AG09319 (cell line): ENCODE data around the gene COX14.
"Not testable (repeated sequence)": the region's sequence is repeated elsewhere in the genome, so short reads cannot be mapped to it uniquely, and the experiment has no call there.

ENCODE experiments used
- DNase-seq: peaks from one replicate; pipeline ENCODE4 v3.0.0-alpha.2; 2010; ENCODE audit warnings: low read depth; ENCODE audit errors: extremely low read depth
- TF ChIP-seq, protein P1 (sequence below): IDR thresholded peaks from 2 replicates; pipeline ENCODE4 v1.5.1; 2011; ENCODE audit warnings: low read depth, mild to moderate bottlenecking, inconsistent platforms, low read length, moderate library complexity

COX14 gene

DNA sequence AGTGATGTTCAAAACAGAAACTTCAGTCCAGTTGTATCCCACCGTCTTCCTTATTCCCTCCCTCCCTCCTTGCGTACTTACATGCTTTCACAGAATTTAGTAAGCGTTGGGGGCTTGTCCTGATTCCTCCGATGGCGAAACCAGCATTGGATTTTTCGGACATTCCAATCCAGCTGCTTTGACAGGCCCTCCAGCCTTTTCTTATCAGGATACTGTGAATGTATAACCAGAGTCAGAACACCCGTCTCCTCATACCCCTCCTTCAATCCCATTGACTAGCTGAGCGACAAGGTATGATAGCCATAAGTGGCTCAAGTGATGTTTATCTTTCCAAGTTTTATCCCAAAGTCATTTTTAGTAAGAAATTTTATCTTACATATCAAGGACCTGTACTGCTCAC lies 31.0 kb downstream of the COX14 start:
- TF ChIP-seq, protein P1, sequence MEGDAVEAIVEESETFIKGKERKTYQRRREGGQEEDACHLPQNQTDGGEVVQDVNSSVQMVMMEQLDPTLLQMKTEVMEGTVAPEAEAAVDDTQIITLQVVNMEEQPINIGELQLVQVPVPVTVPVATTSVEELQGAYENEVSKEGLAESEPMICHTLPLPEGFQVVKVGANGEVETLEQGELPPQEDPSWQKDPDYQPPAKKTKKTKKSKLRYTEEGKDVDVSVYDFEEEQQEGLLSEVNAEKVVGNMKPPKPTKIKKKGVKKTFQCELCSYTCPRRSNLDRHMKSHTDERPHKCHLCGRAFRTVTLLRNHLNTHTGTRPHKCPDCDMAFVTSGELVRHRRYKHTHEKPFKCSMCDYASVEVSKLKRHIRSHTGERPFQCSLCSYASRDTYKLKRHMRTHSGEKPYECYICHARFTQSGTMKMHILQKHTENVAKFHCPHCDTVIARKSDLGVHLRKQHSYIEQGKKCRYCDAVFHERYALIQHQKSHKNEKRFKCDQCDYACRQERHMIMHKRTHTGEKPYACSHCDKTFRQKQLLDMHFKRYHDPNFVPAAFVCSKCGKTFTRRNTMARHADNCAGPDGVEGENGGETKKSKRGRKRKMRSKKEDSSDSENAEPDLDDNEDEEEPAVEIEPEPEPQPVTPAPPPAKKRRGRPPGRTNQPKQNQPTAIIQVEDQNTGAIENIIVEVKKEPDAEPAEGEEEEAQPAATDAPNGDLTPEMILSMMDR = no peak
- no peak for DNase-seq

DNA sequence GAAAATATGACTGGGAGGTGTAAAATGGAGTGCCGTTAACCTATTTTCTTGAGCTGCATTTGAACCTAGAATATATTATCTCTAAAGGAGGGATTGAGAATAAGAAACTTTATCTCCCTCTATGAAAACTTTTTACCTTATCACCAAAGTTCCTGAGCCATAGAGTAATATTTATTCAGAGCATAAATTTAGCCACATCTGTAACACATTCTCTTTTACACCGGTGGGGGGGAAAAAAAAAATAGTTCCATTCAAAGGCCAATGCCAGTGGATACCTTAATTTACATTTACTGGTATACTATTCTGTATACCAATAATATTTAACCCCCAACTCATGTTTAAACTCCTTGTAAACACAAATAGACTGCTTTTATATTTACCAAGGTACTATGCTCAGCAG lies 33.4 kb downstream of the COX14 start:
- TF ChIP-seq, protein P1 = no peak
- no peak for DNase-seq

DNA sequence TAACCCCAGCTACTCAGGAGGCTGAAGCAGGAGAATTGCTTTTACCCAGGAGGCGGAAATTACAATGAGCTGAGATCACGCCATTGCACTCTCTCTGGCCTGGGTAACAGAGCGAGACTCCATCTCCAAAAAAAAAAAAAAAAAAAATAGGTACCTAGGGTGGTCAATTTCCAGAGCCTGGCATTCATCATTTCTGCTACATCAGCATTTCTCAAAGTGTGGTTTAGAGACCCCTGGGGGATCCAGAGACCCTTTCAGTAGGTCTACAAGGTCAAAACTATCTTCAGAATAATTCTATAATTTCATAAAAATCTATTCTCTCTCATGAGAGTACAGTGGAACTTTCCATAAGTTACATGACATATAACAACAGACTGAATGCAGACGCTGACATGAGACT lies 35.2 kb downstream of the COX14 start:
- TF ChIP-seq, protein P1 = no peak
- DNase-seq = no peak

DNA sequence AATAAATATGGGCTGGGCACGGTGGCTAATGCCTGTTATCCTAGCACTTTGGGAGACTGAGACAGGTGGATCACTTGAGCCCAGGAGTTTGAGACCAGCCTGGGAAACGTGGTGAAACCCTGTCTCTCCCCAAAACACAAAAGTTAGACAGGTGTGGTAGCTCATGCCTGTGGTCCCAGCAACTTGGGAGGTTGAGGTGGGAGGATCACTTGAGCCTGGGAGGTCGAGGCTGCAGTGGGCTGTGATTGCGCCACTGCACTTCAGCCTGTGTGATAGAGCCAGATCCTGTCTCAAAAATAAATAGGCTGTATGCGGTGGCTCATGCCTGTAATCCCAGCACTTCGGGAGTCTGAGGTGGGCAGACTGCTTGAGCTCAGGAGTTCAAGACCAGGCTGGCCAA lies 36.0 kb downstream of the COX14 start:
- DNase-seq = not testable (repeated sequence)

DNA sequence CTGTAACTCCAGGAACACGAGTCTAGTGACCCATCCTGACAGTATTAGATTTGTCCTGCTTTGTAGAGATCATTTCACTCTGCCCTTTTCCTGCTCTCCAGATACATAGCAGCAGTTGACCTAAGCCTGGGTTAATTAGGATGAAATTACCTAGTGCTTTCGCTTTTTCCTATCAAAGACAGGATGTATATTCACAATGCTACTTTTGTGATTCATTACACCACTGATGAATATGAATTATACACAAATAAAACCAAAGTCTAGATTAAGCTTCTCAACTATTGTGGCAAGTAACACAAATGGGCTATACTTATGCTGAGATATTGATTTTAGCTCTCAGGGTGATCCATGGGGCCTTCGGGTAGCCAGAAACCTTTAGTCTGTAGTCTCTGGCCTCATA lies 37.3 kb downstream of the COX14 start:
- DNase-seq = no peak
- TF ChIP-seq, protein P1 = no peak

DNA sequence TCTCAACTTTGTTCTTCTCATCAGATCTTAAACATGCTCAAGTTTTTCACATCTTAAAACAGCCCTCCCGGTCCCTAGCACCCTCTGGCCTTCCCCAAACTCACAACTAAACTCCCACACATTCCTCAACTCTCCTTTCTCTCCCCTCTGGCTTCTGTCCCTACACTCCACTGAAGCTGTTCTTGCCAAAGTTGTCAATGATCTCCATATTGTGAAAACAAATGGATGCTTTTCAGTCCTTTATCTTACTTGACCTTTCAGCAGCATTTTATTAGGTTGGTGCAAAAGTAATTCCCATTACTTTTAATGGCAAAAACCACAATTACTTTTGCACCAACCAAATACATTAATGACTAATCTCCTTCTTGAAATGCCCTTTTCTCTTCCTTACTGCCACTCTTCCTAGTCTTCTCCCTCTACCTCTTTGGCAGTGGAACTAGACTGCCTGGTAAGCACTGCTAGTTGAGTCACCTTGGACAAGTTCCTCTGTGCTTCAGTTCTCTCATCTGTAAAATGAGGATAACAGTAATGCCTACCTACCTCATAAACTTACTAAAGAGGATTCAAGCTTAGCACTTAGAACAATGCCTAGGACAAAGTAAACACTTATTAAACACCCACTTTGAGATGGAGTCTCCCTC lies 39.1 kb downstream of the COX14 start:
- DNase-seq = no peak
- TF ChIP-seq, protein P1 = no peak

DNA sequence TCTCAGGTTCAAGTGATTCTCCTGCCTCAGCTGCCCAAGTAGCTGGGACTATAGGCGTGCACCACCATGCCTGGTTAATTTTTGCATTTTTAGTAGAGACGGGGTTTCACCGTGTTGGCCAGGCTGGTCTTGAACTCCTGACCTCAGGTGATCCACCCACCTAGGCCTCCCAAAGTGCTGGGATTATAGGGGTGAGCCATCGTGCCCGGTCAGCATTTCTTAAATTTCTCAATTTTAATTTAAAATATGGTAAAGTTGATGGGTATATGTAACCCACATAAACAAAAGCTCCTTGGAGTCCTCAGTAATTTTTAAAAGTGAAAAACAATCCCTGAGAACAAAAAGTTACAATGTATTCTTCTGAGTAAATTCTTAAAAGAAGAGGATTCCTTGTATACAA lies 42.9 kb downstream of the COX14 start:
- not testable (repeated sequence) for DNase-seq

DNA sequence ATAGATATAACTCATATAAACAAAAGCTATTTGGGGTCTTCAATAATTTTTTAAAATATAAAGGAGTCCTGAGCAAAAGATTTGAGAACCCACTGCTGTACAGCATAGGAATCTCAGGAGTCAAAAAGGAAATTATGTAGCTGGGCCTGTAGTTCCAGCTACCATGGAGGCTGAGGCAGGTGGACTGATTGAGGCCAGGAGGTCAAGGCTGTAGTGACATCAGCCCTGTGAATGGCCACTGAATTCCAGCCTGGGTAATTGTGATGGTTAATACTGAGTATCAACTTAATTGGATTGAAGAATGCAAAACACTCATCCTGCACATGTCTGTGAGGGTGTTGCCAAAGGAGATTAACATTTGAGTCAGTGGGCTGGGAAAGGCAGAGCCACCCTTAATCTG lies 44.6 kb downstream of the COX14 start:
- DNase-seq = no peak
- TF ChIP-seq, protein P1 = no peak

DNA sequence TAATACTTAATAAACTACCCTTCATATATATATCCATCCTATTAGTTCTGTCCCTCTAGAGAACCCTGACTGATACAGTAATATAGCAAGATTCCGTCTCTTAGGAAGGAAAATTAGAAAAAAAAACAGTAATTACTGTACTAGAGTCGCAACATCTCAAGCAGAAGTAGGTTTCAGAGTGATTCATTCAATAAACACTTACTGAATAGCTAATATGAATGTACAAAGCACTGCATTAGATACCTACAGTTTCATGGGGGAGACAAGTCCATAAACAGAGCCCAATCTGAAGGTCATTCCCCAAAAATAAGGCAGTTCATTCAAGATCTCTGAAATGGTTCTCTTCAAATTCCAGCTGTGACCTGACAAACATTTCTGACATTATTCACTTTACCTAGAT lies 45.2 kb downstream of the COX14 start:
- DNase-seq = no peak
- TF ChIP-seq, protein P1 = no peak
